Parathyroid adenoma (tissue), 2 donors: ENCODE results near the gene TTL.
"Not testable (repeated sequence)": the region's sequence is repeated elsewhere in the genome, so short reads cannot be mapped to it uniquely, and the experiment has no call there.

Experiments used
- H2AFZ ChIP-seq: fragments of 300-600 bp; sonication (generic); one replicate; pipeline ENCODE4 v1.7.0; 2017; ENCODE audit warnings: antibody characterized with exemption, mild to moderate bottlenecking
- H3K27ac ChIP-seq: fragments of 300-600 bp; sonication (generic); one replicate; pipeline ENCODE4 v1.7.0; 2017
- H3K27me3 ChIP-seq: fragments of 300-600 bp; sonication (generic); one replicate; pipeline ENCODE4 v1.7.0; 2017; ENCODE audit warnings: low read length; ENCODE audit not compliant: control insufficient read depth, insufficient read depth
- H3K36me3 ChIP-seq: fragments of 300-600 bp; sonication (generic); one replicate; pipeline ENCODE4 v1.7.0; 2017; ENCODE audit warnings: low read length; ENCODE audit not compliant: control insufficient read depth, insufficient read depth
- H3K4me1 ChIP-seq: fragments of 300-600 bp; sonication (generic); one replicate; pipeline ENCODE4 v1.7.0; 2017; ENCODE audit warnings: control low read depth
- H3K4me2 ChIP-seq: fragments of 300-600 bp; sonication (generic); one replicate; pipeline ENCODE4 v1.7.0; 2017; ENCODE audit warnings: low read length
- H3K4me3 ChIP-seq: fragments of 300-600 bp; sonication (generic); one replicate; pipeline ENCODE4 v1.7.0; 2017; ENCODE audit warnings: low read depth, low read length
- H3K79me2 ChIP-seq: fragments of 300-600 bp; sonication (generic); one replicate; pipeline ENCODE4 v1.7.0; 2017; ENCODE audit warnings: control low read depth
- H3K9ac ChIP-seq: fragments of 300-600 bp; sonication (generic); one replicate; pipeline ENCODE4 v1.7.0; 2017; ENCODE audit warnings: mild to moderate bottlenecking
- H3K9me3 ChIP-seq: fragments of 300-600 bp; sonication (generic); one replicate; pipeline ENCODE4 v1.7.0; 2017; ENCODE audit warnings: low read length; ENCODE audit not compliant: control insufficient read depth
- CTCF ChIP-seq: fragments of 300-600 bp; sonication (generic); IDR thresholded peaks from one replicate; pipeline ENCODE4 v1.7.0; 2017; ENCODE audit warnings: antibody characterized with exemption, mild to moderate bottlenecking
- donor health status: primary hyperparathyroidism.

TTL gene

GRCh38 chr2:112481528-112482233 is at the start of gene TTL:
Gene TTL (plus strand): TSS chr2:112482156. CDS start chr2:112482345, 189 bp downstream.
- Histone ChIP-seq H3K9me3 (no peaks in the 10 kb centered on the region), H3K4me3 (peak within 1 kb of the TSS; percentile 70), H3K36me3 (no peaks in the 10 kb centered on the region), H3K4me2 (peak within 1 kb of the TSS; percentile 89), H2AFZ (peak within 1 kb of the TSS; percentile 95), H3K27me3 (no peaks in the 10 kb centered on the region), H3K79me2 (peaks cover 9% of the 10 kb centered on the region), H3K9ac (peak within 1 kb of the TSS; percentile 24), H3K4me1 (peaks cover 5% of the 10 kb centered on the region), H3K27ac (peak within 1 kb of the TSS; percentile 63)
- TF ChIP-seq CTCF: no peak

GRCh38 chr2:112432390-112432734 is 49.6 kb upstream of the TTL start:
- not testable (repeated sequence) for H3K9me3 ChIP-seq, H3K27me3 ChIP-seq, H3K36me3 ChIP-seq, H3K79me2 ChIP-seq, H3K4me1 ChIP-seq, H3K9ac ChIP-seq
- H3K4me3 ChIP-seq: peak overlapping the region; percentile 49
- peak overlapping the region; percentile 77 for H2AFZ ChIP-seq
- peak overlapping the region; percentile 53 for H3K4me2 ChIP-seq
- peak overlapping the region; percentile 39 for H3K27ac ChIP-seq

GRCh38 chr2:112432735-112433479 is 49.0 kb upstream of the TTL start:
- peak overlapping the region; percentile 11 for H3K9ac ChIP-seq
- H3K9me3 ChIP-seq: not testable (repeated sequence)

GRCh38 chr2:112433480-112433879 is 48.5 kb upstream of the TTL start, which contains the start of gene RGPD8:
Gene RGPD8 (minus strand): TSS chr2:112433645. CDS start chr2:112433453, 192 bp downstream.
- Histone ChIP-seq H3K27ac (peak within 1 kb of the TSS; percentile 39), H3K9ac (peak within 1 kb of the TSS; percentile 11), H3K4me2 (peak within 1 kb of the TSS; percentile 53), H2AFZ (peak within 1 kb of the TSS; percentile 77), H3K4me3 (peak within 1 kb of the TSS; percentile 49)
- not testable (repeated sequence) for H3K36me3 ChIP-seq, H3K9me3 ChIP-seq, H3K27me3 ChIP-seq, H3K4me1 ChIP-seq, H3K79me2 ChIP-seq
- peak; percentile 55 for TF ChIP-seq CTCF

More at GRCh38 chr2:112432735-112433479, 49.0 kb upstream of the TTL start:
- H3K4me1 ChIP-seq, H3K27me3 ChIP-seq, H3K79me2 ChIP-seq, H3K36me3 ChIP-seq: not testable (repeated sequence)
- peak overlapping the region; percentile 77 for H2AFZ ChIP-seq
- H3K27ac ChIP-seq: peak overlapping the region; percentile 39
- peak overlapping the region; percentile 53 for H3K4me2 ChIP-seq
- peak overlapping the region; percentile 49 for H3K4me3 ChIP-seq

- H3K4me3 ChIP-seq: no peak overlapping the region
- H3K9me3 ChIP-seq: no peaks in the 10 kb centered on the region
- peaks cover 7% of the 10 kb centered on the region for H3K79me2 ChIP-seq
- no peak overlapping the region for H3K9ac ChIP-seq
- peak overlapping the region; percentile 38 for H2AFZ ChIP-seq
- peaks cover 5% of the 10 kb centered on the region for H3K4me1 ChIP-seq
- H3K4me2 ChIP-seq: no peak overlapping the region
- TF ChIP-seq CTCF: no peak
- H3K27ac ChIP-seq: no peak overlapping the region
- H3K27me3 ChIP-seq: no peaks in the 10 kb centered on the region
- no peaks in the 10 kb centered on the region for H3K36me3 ChIP-seq
Measured at GRCh38 chr2:112433932-112434730, 47.8 kb upstream of the TTL start.

- H3K9me3 ChIP-seq, H3K27ac ChIP-seq, H2AFZ ChIP-seq, H3K4me3 ChIP-seq, H3K27me3 ChIP-seq, H3K4me1 ChIP-seq, H3K9ac ChIP-seq, H3K4me2 ChIP-seq, H3K79me2 ChIP-seq, H3K36me3 ChIP-seq: not testable (repeated sequence)
Measured at GRCh38 chr2:112434890-112435715, 46.9 kb upstream of the TTL start.

- not testable (repeated sequence) for H3K4me1 ChIP-seq, H3K79me2 ChIP-seq, H3K27me3 ChIP-seq, H3K27ac ChIP-seq, H3K4me3 ChIP-seq, H3K9me3 ChIP-seq, H3K9ac ChIP-seq, H3K36me3 ChIP-seq, H3K4me2 ChIP-seq, H2AFZ ChIP-seq
Measured at GRCh38 chr2:112435716-112436431, 46.1 kb upstream of the TTL start.
